Suprapubic skin (tissue), 3 donors: ENCODE data around the gene SMG6.

Experiments
- EP300 ChIP-seq: sonication (generic); formaldehyde crosslinking; IDR thresholded peaks from one replicate; pipeline ENCODE4 v1.6.1; 2017; ENCODE audit warnings: antibody characterized with exemption
- POLR2A ChIP-seq, 2 donors: fragments of 450-650 bp; IDR thresholded peaks; one replicate each; pipeline ENCODE4 v1.6.1; 2017; ENCODE audit warnings: antibody characterized with exemption in 2 of 2, mild to moderate bottlenecking in 2 of 2, moderate library complexity in 2 of 2
- TF ChIP-seq, protein P1 (sequence below), 2 donors: fragments of 200-600 bp in 1 of 2; fragments of 450-650 bp in 1 of 2; sonication (generic) in 1 of 2; IDR thresholded peaks; one replicate each; pipeline ENCODE4 v1.5.1; 2016 to 2019; ENCODE audit warnings: antibody characterized with exemption in 2 of 2, mild to moderate bottlenecking in 1 of 2, moderate library complexity in 1 of 2

- TF ChIP-seq, protein P1, sequence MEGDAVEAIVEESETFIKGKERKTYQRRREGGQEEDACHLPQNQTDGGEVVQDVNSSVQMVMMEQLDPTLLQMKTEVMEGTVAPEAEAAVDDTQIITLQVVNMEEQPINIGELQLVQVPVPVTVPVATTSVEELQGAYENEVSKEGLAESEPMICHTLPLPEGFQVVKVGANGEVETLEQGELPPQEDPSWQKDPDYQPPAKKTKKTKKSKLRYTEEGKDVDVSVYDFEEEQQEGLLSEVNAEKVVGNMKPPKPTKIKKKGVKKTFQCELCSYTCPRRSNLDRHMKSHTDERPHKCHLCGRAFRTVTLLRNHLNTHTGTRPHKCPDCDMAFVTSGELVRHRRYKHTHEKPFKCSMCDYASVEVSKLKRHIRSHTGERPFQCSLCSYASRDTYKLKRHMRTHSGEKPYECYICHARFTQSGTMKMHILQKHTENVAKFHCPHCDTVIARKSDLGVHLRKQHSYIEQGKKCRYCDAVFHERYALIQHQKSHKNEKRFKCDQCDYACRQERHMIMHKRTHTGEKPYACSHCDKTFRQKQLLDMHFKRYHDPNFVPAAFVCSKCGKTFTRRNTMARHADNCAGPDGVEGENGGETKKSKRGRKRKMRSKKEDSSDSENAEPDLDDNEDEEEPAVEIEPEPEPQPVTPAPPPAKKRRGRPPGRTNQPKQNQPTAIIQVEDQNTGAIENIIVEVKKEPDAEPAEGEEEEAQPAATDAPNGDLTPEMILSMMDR (IDR thresholded peaks at IDR 0.05): no peak
- TF ChIP-seq EP300 (no peak), POLR2A (IDR thresholded peaks at IDR 0.05) (no peak)
Measured at GRCh38 chr17:2042933-2043332, 260.7 kb downstream of the SMG6 start.
